GM12875 (cell line): ENCODE data around the gene ENOX1.

Experiments used
- H3K4me3 ChIP-seq: one replicate; pipeline ENCODE4 v1.5.1; 2011; ENCODE audit warnings: low read depth, low read length, control low read depth
- TF ChIP-seq, protein P1 (sequence below): IDR thresholded peaks from 2 replicates; pipeline ENCODE4 v1.5.1; 2011; ENCODE audit warnings: low read depth, mild to moderate bottlenecking, control low read depth, inconsistent platforms, low read length, moderate library complexity, borderline replicate concordance; ENCODE audit not compliant: insufficient read depth

ENOX1 gene

GRCh38 chr13:43544011-43544410 is 242.8 kb downstream of the ENOX1 start:
- no peak overlapping the region for H3K4me3 ChIP-seq
- TF ChIP-seq, protein P1, sequence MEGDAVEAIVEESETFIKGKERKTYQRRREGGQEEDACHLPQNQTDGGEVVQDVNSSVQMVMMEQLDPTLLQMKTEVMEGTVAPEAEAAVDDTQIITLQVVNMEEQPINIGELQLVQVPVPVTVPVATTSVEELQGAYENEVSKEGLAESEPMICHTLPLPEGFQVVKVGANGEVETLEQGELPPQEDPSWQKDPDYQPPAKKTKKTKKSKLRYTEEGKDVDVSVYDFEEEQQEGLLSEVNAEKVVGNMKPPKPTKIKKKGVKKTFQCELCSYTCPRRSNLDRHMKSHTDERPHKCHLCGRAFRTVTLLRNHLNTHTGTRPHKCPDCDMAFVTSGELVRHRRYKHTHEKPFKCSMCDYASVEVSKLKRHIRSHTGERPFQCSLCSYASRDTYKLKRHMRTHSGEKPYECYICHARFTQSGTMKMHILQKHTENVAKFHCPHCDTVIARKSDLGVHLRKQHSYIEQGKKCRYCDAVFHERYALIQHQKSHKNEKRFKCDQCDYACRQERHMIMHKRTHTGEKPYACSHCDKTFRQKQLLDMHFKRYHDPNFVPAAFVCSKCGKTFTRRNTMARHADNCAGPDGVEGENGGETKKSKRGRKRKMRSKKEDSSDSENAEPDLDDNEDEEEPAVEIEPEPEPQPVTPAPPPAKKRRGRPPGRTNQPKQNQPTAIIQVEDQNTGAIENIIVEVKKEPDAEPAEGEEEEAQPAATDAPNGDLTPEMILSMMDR: no peak

GRCh38 chr13:43543331-43543730 is 243.4 kb downstream of the ENOX1 start:
- H3K4me3 ChIP-seq: no peak overlapping the region
- TF ChIP-seq, protein P1: no peak

GRCh38 chr13:43537124-43537523 is 249.6 kb downstream of the ENOX1 start:
- TF ChIP-seq, protein P1: no peak
- no peak overlapping the region for H3K4me3 ChIP-seq

DNA sequence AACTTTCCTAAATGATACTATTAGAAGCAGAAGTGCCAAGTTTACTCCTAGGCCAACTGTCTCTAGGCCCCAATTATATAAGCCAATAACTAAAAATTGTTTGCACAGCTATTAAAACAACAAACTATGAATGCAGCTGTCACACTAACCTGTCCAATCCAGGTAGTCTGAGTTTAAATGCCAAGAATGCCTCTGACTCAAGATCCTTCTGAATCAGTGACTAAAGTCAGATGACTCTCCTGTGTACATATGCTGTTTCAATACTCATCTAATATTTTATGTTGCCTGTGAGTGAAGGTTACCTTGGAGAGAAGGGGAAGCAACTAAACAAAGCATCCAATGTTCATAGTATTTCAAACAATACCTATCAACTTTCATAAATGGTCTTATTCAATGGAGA is 257.0 kb downstream of the ENOX1 start:
- TF ChIP-seq, protein P1: no peak

DNA sequence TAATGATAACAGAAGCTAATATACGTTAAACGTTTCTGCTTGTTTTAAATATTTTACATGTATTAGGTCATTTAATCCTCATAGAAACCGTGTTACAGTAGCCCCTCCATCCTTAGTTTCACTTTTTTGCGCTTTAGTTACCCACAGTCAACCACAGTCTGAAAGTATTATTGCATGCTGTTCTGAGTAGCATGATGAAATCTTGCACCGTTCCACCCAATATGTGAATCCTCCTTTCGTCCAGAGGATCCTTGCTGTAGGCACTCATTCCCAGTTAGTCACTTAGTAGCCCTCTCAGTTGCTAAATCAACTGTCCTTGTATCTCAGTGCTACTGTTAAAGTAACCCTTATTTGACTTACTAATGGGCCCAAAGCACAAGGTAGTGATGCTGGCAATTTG is 257.8 kb downstream of the ENOX1 start:
- TF ChIP-seq, protein P1: no peak
- H3K4me3 ChIP-seq: no peak overlapping the region

More for the DNA sequence above, 257.0 kb downstream of the ENOX1 start:
- H3K4me3 ChIP-seq: no peak overlapping the region

DNA sequence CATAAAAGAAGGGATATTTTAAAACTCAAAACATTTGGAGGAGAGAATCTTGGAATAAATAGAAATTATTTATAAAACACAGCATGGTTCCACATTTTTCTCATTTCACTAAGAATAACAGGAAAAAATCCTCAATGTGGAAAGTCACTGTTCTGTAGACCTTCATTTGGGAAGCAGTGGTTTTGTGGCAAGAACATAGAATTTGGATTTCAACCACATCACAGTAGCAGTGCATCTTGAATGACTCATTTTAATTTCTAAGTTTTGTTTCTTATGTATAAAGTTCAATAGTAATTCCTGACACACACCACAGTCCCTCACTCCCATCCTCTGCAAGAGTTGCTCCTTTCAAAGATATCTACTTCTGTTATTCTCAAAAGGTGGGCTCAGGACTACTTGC is 264.0 kb downstream of the ENOX1 start:
- TF ChIP-seq, protein P1: no peak
- no peak overlapping the region for H3K4me3 ChIP-seq

DNA sequence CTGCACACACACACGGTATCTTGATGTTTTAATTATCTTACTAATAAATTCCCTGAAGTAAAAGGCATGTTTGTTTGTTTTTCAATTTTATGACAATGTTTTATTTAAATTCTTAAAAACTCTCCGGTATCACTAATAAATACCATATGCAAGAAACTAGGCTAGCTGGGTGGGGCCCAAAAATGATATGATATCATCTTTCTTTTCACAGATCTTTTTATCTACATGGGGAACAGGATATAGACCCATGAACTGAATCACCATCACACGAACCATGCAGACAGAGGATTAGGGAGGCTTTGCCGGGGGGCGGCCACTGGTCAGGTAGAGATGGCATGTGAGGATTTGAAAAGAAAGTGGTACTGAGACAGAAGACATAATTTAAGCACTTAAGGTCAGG is 266.4 kb downstream of the ENOX1 start:
- H3K4me3 ChIP-seq: no peak overlapping the region
- TF ChIP-seq, protein P1: no peak
